Panc1 (cell line): ENCODE results near the gene CAP1. TPM values are rescaled to one million over a fixed set of nuclear protein-coding genes. Genes with fewer than 3 reads are reported as not detected.

ENCODE experiments used
- ATAC-seq: fragments of 200-7000 bp; cut with Tn5 transposase; 2 replicates; pipeline ENCODE4 v1.9.1; 2020; ENCODE audit warnings: mild to moderate bottlenecking, moderate library complexity
- BruUV-seq: library from RNA; stranded (reverse); fragments of 400-500 nt; replicated peaks from 2 replicates; lab custom pipeline; 2021; lab: Mats Ljungman, UMichigan
- CTCF ChIA-PET: fragments of 300-600 bp; sonication (Branson Sonifier 250); formaldehyde crosslinking; loops from one replicate; lab custom pipeline; 2022; ENCODE audit warnings: antibody characterized with exemption; lab: Charles Lee
- POLR2A ChIA-PET: fragments of 300-600 bp; sonication (Branson Sonifier 250); formaldehyde crosslinking; loops from one replicate; lab custom pipeline; 2022; ENCODE audit warnings: antibody characterized with exemption; lab: Charles Lee
- DNase-seq: peaks from one replicate; pipeline ENCODE4 v3.0.0-alpha.2; 2010; ENCODE audit warnings: low read depth, low spot score
- H3K27ac ChIP-seq: 2 replicates; pipeline ENCODE4 v1.5.1; 2011; ENCODE audit warnings: mild to moderate bottlenecking, low read length, inconsistent platforms
- H3K27me3 ChIP-seq: fragments of 200-500 bp; sonication (Bioruptor generic); 2 replicates; pipeline ENCODE4 v1.6.0; 2014; ENCODE audit warnings: low read length, inconsistent platforms; ENCODE audit not compliant: control insufficient read depth, insufficient read depth
- H3K36me3 ChIP-seq: fragments of 200-500 bp; sonication (Bioruptor generic); 2 replicates; pipeline ENCODE4 v1.5.1; 2014; ENCODE audit warnings: inconsistent platforms, mild to moderate bottlenecking, low read length, moderate library complexity; ENCODE audit not compliant: control insufficient read depth, insufficient read depth
- H3K4me1 ChIP-seq: 2 replicates; pipeline ENCODE4 v1.5.1; 2011; ENCODE audit warnings: inconsistent platforms, mild to moderate bottlenecking, low read length, moderate library complexity; ENCODE audit not compliant: control insufficient read depth, insufficient read depth
- H3K4me3 ChIP-seq, 2 experiments: 2 replicates each; pipeline ENCODE4 v1.5.1; 2011 to 2012; ENCODE audit warnings: low read depth in 2 of 2, low read length in 2 of 2, mild to moderate bottlenecking in 2 of 2, inconsistent platforms in 1 of 2, moderate library complexity in 1 of 2
- H3K9me3 ChIP-seq: fragments of 200-500 bp; sonication (Bioruptor generic); 2 replicates; pipeline ENCODE4 v1.5.1; 2014; ENCODE audit warnings: low read depth, mild to moderate bottlenecking, inconsistent platforms, low read length, moderate library complexity; ENCODE audit not compliant: control insufficient read depth, insufficient read depth
- CTCF ChIP-seq: fragments of 450-650 bp; IDR thresholded peaks from 2 replicates; pipeline ENCODE4 v1.5.1; 2017; ENCODE audit warnings: mild to moderate bottlenecking
- POLR2AphosphoS5 ChIP-seq: IDR thresholded peaks from 2 replicates; pipeline ENCODE4 v1.6.1; 2012; ENCODE audit warnings: mild to moderate bottlenecking, low read depth, low read length, moderate library complexity
- REST ChIP-seq, 2 experiments: IDR thresholded peaks; 2 replicates each; pipeline ENCODE4 v1.6.1; 2011 to 2012; ENCODE audit warnings: low read depth in 2 of 2, control low read depth in 1 of 2, low read length in 1 of 2, mild to moderate bottlenecking in 1 of 2, moderate library complexity in 1 of 2; ENCODE audit not compliant: insufficient read depth in 1 of 2
- SIN3A ChIP-seq: IDR thresholded peaks from 2 replicates; pipeline ENCODE4 v1.6.1; 2012; ENCODE audit warnings: low read depth, mild to moderate bottlenecking, low read length, moderate library complexity, borderline replicate concordance; ENCODE audit not compliant: insufficient read depth
- TCF7L2 ChIP-seq: IDR thresholded peaks from 2 replicates; pipeline ENCODE4 v1.6.1; 2011; ENCODE audit warnings: mild to moderate bottlenecking, low read depth, low read length, inconsistent platforms
- in situ Hi-C: cut with HindIII; loops from 2 replicates; pipeline ENCODE4 v1.10.0; 2016; ENCODE audit warnings: low sequenced_read_pairs, low pct_unique_long_range_greater_than_20kb
- intact Hi-C: fragments of 100-400 bp; cut with micrococcal nuclease; formaldehyde crosslinking; loops from one replicate; pipeline ENCODE4 v1.10.0; 2022; ENCODE audit not compliant: unreplicated experiment
- total RNA-seq: library from RNA; stranded (reverse); gene quantifications from one replicate; pipeline ENCODE4 v1.2.1, GENCODE V29; 2021; ENCODE audit not compliant: unreplicated experiment

The CAP1 gene
- total RNA-seq, 1 experiment from 2014 or later = 463 TPM

GRCh38 chr1:40092241-40092640 is 51.7 kb downstream of the CAP1 start:
- no peak for ATAC-seq
- Histone ChIP-seq H3K4me1 (peaks cover 12% of the 10 kb centered on the region), H3K9me3 (no peaks in the 10 kb centered on the region), H3K36me3 (peaks cover 8% of the 10 kb centered on the region), H3K4me3 (no peak overlapping the region), H3K27me3 (no peaks in the 10 kb centered on the region), H3K27ac (no peak overlapping the region)
- ChIA-PET POLR2A (no interaction called here), CTCF (no interaction called here)
- intact Hi-C loops (no loop called here), in situ Hi-C loops (no loop called here)
- no peak for TF ChIP-seq TCF7L2
- no TSS peak for BruUV-seq
- DNase-seq = no peak

- peaks cover 12% of the 10 kb centered on the region for H3K4me1 ChIP-seq
- H3K9me3 ChIP-seq = no peaks in the 10 kb centered on the region
- CTCF ChIA-PET = no interaction called here
- no TSS peak for BruUV-seq
- no peak overlapping the region for H3K4me3 ChIP-seq
- no peak overlapping the region for H3K27ac ChIP-seq
- in situ Hi-C loops = no loop called here
- H3K27me3 ChIP-seq = no peaks in the 10 kb centered on the region
- DNase-seq = no peak
- POLR2A ChIA-PET = interaction anchor here (0.5 kb wide), 1 partner anchor 63 kb away, joined by 7 read pairs; no protein-coding TSS in a partner anchor
- H3K36me3 ChIP-seq = peaks cover 8% of the 10 kb centered on the region
- TF ChIP-seq CTCF (no peak), REST (IDR thresholded peaks at IDR 0.05; ENCODE audit: insufficient read depth in 1 of 2, low read depth in 2 of 2, low read length in 1 of 2) (no peak), POLR2AphosphoS5 (no peak), TCF7L2 (no peak), SIN3A (no peak)
- ATAC-seq = no peak
- intact Hi-C loops = no loop called here
These were observed 52.4 kb downstream of the CAP1 start for GRCh38 chr1:40092706-40093639.
